ENCODE results near the gene USP8. TPM values are rescaled to one million over a fixed set of nuclear protein-coding genes. Genes with fewer than 3 reads are reported as not detected.
"Not testable (repeated sequence)": the region's sequence is repeated elsewhere in the genome, so short reads cannot be mapped to it uniquely, and the experiment has no call there.

USP8 gene
- polyA plus RNA-seq, 3 donors, result 32.1 to 62.4 (median 37.3) TPM

DNA sequence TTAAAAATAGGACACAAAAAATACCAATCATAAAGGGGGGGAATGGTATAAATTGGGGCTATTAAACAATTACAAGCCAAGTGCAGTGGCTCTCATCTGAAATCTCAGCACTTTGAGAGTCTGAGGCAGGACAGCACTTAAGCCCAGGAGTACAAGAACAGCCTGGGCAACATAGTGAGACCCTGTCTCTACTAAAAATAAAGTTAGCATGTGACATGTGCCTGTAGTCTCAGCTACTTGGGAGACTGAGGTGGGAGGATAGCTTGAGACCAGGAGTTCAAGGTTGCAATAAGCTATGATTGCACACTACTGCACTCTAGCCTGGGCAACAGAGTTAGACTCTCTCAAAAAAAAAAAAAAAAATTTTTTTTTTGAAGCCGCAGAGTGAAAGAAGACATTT is 45.4 kb upstream of the USP8 start:
- no peak overlapping the region for H3K4me2 ChIP-seq (replicated peaks; ENCODE audit: extremely low read depth, low read length, poor library complexity, severe bottlenecking)
- H3K4me1 Mint-ChIP-seq, result peaks cover 19% of the 10 kb centered on the region
- H3K9ac ChIP-seq (ENCODE audit: insufficient read depth, low read length, poor library complexity, severe bottlenecking), result no peak overlapping the region

DNA sequence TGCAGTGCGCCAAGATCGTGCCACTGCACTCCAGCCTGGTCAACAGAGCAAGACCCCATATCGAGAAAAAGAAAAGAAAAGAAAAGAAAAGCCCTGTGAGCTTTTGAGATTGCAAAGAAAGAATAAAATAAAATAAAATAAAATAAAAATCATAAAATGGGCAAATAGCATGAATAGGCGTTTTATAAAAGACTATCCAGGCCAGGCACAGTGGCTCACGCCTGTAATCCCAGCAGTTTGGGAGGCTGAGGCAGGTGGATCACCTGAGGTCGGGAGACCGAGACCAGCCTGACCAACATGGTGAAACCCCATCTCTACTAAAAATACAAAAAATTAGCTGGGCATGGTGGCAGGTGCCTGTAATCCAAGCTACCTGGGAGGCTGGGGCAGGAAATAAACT is 44.8 kb upstream of the USP8 start:
- H3K27ac ChIP-seq (ENCODE audit: low read depth in 1 of 2, low read length in 2 of 2); H3K9me3 Mint-ChIP-seq; H3K79me2 ChIP-seq (ENCODE audit: insufficient read depth, low read length); H3K36me3 ChIP-seq (replicated peaks in 1 of 2; ENCODE audit: control insufficient read depth in 1 of 2, insufficient read depth in 2 of 2, low read length in 2 of 2); H3K27me3 ChIP-seq (ENCODE audit: control insufficient read depth in 2 of 2, insufficient read depth in 2 of 2, low read length in 2 of 2); H3K4me3 Mint-ChIP-seq; H3K9ac ChIP-seq (ENCODE audit: insufficient read depth, low read length, poor library complexity, severe bottlenecking); H3K36me3 Mint-ChIP-seq; H3K27ac Mint-ChIP-seq; H3K27me3 Mint-ChIP-seq (ENCODE audit: low read depth in 3 of 3); H3K4me2 ChIP-seq (replicated peaks; ENCODE audit: extremely low read depth, low read length, poor library complexity, severe bottlenecking); H3K4me3 ChIP-seq (replicated peaks in 1 of 3; ENCODE audit: low read depth in 2 of 3, low read length in 3 of 3); DNase-seq; H2AFZ ChIP-seq (ENCODE audit: insufficient read depth, low read depth, low read length, poor library complexity, severe bottlenecking); intact Hi-C loops (cut with micrococcal nuclease); H4K20me1 ChIP-seq (ENCODE audit: insufficient read depth, low read length); H3K9me3 ChIP-seq (replicated peaks in 1 of 2; ENCODE audit: control insufficient read depth in 1 of 2, insufficient read depth in 1 of 2, low read length in 2 of 2): not testable (repeated sequence)
- 100% methylated on average over 1 of the region's 7 CpGs for WGBS (ENCODE audit: insufficient coverage)
- peaks cover 17 to 18% of the 10 kb centered on the region in 2 donors for H3K4me1 ChIP-seq (ENCODE audit: control insufficient read depth in 1 of 2, insufficient read depth in 2 of 2, low read length in 2 of 2)
- H3K4me1 Mint-ChIP-seq, result peaks cover 19% of the 10 kb centered on the region

More for the DNA sequence above, 45.4 kb upstream of the USP8 start:
- Histone ChIP-seq H3K27me3 (ENCODE audit: control insufficient read depth in 2 of 2, insufficient read depth in 2 of 2, low read length in 2 of 2) (no peaks in the 10 kb centered on the region), H2AFZ (ENCODE audit: insufficient read depth, low read depth, low read length, poor library complexity, severe bottlenecking) (peak overlapping the region; percentile 33), H3K79me2 (ENCODE audit: insufficient read depth, low read length) (no peaks in the 10 kb centered on the region), H3K4me1 (ENCODE audit: control insufficient read depth in 1 of 2, insufficient read depth in 2 of 2, low read length in 2 of 2) (peaks cover 17 to 18% of the 10 kb centered on the region in 2 donors), H3K27ac (ENCODE audit: low read depth in 1 of 2, low read length in 2 of 2) (peak overlapping the region in 1 of 2 donors; percentile 53), H3K9me3 (replicated peaks in 1 of 2; ENCODE audit: control insufficient read depth in 1 of 2, insufficient read depth in 1 of 2, low read length in 2 of 2) (no peaks in the 10 kb centered on the region), H3K36me3 (replicated peaks in 1 of 2; ENCODE audit: control insufficient read depth in 1 of 2, insufficient read depth in 2 of 2, low read length in 2 of 2) (no peaks in the 10 kb centered on the region), H4K20me1 (ENCODE audit: insufficient read depth, low read length) (no peaks in the 10 kb centered on the region), H3K4me3 (replicated peaks in 1 of 3; ENCODE audit: low read depth in 2 of 3, low read length in 3 of 3) (no peak overlapping the region)
- TF ChIP-seq, protein P1, sequence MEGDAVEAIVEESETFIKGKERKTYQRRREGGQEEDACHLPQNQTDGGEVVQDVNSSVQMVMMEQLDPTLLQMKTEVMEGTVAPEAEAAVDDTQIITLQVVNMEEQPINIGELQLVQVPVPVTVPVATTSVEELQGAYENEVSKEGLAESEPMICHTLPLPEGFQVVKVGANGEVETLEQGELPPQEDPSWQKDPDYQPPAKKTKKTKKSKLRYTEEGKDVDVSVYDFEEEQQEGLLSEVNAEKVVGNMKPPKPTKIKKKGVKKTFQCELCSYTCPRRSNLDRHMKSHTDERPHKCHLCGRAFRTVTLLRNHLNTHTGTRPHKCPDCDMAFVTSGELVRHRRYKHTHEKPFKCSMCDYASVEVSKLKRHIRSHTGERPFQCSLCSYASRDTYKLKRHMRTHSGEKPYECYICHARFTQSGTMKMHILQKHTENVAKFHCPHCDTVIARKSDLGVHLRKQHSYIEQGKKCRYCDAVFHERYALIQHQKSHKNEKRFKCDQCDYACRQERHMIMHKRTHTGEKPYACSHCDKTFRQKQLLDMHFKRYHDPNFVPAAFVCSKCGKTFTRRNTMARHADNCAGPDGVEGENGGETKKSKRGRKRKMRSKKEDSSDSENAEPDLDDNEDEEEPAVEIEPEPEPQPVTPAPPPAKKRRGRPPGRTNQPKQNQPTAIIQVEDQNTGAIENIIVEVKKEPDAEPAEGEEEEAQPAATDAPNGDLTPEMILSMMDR (IDR thresholded peaks at IDR 0.05), result no peak
- peak overlapping the region in 3 of 7 donors; percentile 1 to 25 (median 23) for H3K27ac Mint-ChIP-seq
- DNase-seq, result no peak
- peaks cover 0 to 2% (median 0%) of the 10 kb centered on the region in 3 donors for H3K27me3 Mint-ChIP-seq (ENCODE audit: low read depth in 3 of 3)
- H3K36me3 Mint-ChIP-seq, result no peaks in the 10 kb centered on the region
- peaks cover 0 to 6% (median 0%) of the 10 kb centered on the region in 7 donors for H3K9me3 Mint-ChIP-seq
- H3K4me3 Mint-ChIP-seq, result no peak overlapping the region
- intact Hi-C loops (cut with micrococcal nuclease), result no loop called here
- no CpG with 5 or more reads among the region's 1 CpG for WGBS (ENCODE audit: insufficient coverage)

All from CD14-positive monocyte (primary cell).